Skeletal muscle cell (primary cell): Measurements from ENCODE around the gene GPRC5C.
A peak's percentile ranks its signal among the peaks of the same experiment; 100 is the strongest.

Source experiments
- DNase-seq: peaks from one replicate; pipeline ENCODE4 v3.0.0-alpha.2; 2010; ENCODE audit warnings: low read depth
- H3K4me3 ChIP-seq: 2 replicates; pipeline ENCODE4 v1.5.1; 2011; ENCODE audit warnings: low read depth, mild to moderate bottlenecking, control low read depth, low read length, moderate library complexity

GPRC5C gene

GRCh38 chr17:74430385-74430705 lies 1.5 kb upstream of the GPRC5C start:
- H3K4me3 ChIP-seq: no peak overlapping the region
- DNase-seq: no peak

DNA sequence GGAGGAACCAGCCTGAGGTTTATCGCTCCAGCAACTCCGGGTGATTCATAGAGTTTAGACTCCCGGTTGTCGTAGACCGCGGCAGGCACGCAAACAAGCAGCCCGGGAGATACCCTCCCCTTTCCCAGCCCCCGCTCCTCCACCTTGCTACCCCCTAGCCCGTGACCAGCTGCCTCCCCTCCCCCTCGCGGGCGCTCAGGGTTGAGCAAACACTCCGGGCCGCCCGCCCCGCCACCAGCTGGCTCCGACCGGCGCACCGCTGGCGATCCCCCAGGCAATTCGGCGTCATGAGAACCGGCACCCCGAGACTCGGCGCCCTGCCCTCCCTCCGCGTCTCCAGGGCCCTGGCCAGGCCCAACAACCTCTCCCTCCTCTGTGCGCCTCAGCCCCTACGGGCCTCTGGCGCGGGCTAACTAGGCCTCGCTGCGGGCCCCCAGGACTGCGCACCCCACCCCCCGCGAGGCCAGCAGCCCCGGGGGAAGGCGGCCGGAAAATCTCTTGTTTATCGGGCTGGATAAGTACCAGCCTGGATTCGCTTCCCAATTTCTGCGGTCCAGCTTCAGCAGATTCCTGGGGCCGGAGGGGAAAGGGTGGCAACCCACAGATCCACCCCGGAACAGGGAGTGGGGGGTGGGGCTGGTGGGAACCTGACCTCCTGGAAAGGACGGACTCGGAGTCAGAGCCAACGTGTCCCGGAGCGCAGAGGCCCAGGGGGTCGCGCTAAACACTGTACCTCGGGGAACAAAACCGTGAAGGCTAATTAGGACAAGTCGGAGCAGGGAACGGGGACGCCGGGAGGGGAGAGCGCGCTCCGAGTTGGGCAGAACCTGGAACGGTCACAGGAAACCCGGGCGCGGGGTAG lies 951 bp upstream of the GPRC5C start:
- peak overlapping the region; percentile 15 for H3K4me3 ChIP-seq
- no peak for DNase-seq

DNA sequence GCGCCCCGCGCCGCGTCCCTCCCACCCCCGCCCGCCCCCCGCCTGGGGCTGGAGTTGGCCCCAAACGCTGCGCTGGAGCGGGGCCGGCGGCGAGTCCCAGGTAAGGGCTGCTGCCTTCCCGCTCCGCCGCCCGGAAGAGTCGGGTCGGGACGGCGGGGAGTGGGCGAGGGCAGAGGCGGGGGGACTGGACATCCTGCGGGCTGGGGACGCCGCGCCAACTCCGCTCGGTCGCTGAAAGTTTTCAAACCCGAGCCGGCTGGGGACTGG lies 469 bp downstream of the GPRC5C start:
- no peak overlapping the region for H3K4me3 ChIP-seq
- no peak for DNase-seq

DNA sequence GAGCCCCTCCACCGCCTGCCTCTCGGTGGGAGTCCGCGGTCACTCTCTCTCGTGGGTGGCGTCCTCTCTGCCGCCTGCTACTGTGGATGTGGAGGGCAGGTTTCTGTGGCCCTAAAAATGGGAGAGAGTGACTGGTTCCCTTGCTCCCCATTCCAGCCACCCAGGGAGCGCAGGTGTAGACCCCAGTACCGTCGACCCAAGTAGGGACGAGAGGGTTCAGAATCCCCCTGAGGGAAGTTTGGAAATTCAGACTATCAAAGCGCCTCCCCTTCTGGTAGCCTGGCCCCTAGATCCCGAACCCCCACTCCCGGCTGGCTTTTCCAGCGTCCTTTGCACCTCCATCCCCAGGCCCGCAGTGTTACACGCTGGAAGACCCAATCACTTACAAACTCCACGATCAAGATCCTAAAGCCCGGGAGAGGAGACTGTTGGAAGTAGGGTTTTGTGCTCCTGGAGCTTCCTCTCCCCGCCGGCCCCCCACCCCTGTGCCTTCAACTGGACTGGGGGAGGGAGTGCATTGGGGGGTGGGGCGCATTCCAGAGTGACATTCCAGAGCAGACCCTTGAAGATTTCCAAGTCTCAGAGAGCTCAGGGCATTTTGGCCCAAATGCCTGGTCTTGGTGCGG lies 991 bp downstream of the GPRC5C start:
- no peak for DNase-seq
- H3K4me3 ChIP-seq: no peak overlapping the region

DNA sequence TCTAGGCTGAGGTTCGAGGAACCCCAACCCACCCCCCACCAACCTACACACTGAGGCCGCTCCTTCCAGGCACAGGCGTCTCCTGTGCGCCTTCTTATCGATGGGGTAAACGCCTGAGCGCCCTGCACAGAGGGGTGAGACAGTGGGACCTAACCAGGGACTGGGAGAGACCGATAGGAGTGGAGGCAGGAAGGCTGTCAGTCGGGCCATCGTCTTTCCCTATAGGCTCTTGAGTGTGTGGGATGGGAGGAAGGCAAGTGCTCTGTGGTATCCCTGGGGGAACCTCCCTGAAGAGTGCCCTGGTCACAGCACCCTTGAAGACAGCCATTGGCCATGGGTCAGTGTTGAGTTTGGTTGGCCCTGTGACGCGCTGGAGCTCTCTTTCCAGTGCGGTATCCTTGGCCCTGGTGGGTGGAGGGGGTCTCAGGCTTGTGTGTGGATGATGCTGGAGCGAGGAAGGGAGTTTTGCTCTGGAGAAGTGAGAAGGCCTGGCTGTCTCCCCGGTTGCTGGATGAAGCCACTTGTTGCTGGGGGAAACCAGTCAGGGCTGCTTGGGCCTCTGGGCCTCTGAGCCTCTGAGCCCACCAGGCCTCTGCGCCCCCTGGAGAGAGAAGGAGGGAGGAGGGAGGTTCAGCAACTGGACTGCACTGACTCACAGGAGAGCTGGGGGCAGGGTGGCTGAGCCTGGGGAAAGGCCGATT lies 1.7 kb downstream of the GPRC5C start:
- no peak for DNase-seq
- no peak overlapping the region for H3K4me3 ChIP-seq

- H3K4me3 ChIP-seq: no peak overlapping the region
- DNase-seq: no peak
These were observed 4.0 kb downstream of the GPRC5C start for GRCh38 chr17:74435775-74436359.

- DNase-seq: no peak
- no peak overlapping the region for H3K4me3 ChIP-seq
These were observed 5.8 kb downstream of the GPRC5C start for GRCh38 chr17:74437702-74438101.

- no peak for DNase-seq
- no peak overlapping the region for H3K4me3 ChIP-seq
These were observed 8.0 kb downstream of the GPRC5C start for GRCh38 chr17:74439691-74440567.

DNA sequence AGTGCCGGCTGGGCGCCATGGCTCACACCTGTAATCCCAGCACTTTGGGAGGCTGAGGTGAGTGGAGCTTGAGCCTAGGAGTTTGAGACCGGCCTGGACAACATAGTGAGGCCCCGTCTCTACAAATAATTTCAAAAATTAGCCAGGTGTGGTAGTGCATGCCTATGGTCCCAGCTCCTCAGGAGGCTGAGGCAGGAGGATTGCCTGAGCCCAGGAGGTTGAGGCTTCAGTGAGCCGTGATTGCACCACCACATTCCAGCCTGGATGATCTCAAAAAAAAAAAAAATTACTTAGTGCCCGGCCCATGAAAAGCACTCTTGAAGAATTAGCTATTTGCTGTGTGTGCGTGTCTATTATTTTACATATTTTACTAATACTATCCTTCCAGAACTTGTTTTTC lies 9.6 kb downstream of the GPRC5C start:
- no peak for DNase-seq
- H3K4me3 ChIP-seq: no peak overlapping the region

DNA sequence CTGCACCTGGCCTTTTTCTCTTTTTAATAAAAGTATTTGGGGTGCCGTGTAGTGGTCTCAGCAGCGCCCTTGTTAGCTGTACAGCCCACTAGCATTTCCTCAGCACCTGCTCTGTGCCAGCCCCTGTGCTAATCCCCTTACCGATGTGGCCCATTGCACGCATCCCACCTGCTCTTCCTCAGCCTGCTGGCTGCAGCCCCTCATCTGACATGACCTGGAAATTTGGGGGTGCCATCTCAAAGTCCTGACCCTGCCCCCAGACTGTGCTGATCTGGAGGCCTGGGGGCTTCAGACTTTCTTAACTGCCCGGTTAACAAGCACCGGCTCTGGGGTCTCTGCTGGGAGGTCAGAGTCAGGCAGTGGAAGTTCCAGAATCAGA lies 10.4 kb downstream of the GPRC5C start:
- no peak for DNase-seq
- H3K4me3 ChIP-seq: no peak overlapping the region

DNA sequence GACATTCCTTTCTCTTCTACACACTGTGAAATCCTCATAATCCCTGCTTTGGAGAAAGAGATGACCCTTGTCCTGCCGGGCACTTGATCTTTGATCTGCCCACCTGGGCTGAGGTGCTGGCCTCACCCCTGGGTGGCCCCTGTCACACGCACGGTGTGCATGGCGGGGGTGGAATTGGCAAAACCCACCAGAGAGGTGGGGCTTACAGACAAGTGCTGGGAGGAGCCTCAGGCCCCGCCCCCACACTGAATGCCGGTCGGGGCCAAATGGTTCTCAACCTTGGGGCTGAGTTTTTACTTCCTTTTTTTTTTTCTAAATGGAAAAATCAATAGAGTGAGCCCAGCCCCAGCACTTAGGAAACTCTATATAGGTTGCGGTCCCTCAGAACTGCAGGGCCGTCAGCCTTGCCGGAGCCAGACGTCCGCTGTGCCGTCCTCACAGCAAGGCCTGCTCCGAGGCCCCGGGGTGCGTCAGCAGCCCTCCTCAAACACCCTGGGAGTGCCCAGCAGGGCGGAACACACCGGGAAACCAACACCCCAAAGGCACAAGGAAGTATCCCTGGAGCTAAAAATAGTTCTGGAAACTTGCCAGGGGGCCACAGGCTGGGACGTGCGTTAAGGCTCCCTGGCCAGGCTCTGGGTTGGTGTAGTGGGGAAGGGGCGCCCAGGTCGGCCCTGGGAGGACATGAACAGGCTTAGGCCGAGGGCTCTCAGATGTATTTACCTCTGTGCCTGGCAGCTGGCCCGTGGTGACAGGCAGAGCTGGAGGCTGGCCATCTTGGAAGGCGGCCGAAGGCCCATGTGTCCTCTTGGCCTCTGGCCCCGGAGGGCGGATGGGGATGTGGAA lies 11.0 kb downstream of the GPRC5C start:
- H3K4me3 ChIP-seq: no peak overlapping the region
- DNase-seq: no peak

GRCh38 chr17:74443516-74444296 lies 11.8 kb downstream of the GPRC5C start:
- no peak for DNase-seq
- H3K4me3 ChIP-seq: no peak overlapping the region

DNA sequence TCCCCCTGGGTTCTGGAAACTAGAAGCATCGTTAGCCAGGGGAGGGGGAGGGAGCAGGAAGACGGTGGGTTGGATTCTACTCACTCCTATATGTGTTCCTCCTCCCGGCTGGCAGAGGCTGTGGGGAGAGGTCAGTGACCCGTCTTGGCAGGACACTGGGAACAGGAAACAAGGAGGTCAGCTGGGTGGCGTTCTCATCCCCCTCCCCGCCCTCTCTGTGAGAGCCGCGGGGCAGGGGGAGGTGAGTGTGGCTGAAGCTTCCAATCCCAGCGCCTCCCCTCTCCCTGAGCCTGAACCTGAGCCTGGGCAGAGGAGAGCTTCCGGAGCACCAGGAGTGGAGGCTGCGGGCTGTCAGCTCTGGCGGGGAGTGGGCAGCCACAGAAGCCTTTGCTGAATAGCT lies 12.5 kb downstream of the GPRC5C start:
- H3K4me3 ChIP-seq: no peak overlapping the region
- no peak for DNase-seq

DNA sequence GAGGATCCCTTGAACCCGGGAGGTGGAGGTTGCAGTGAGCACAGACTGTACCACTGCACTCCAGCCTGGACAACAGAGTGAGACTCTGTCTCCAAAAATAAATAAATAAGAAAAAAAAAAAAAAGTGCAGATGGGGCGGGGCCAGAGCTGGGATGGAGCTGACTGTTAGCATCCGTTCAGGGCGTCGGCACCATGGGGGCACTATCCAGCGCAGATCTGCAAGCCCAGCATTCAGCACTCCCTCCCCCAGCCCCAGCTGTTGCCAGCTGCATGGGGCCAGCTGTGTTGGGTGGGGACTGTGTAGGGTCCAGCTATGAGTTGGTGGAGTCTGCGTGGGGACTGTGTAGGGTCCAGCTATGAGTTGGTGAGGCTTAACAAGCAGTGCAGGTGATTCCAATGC lies 13.3 kb downstream of the GPRC5C start:
- no peak for DNase-seq
- H3K4me3 ChIP-seq: no peak overlapping the region

DNA sequence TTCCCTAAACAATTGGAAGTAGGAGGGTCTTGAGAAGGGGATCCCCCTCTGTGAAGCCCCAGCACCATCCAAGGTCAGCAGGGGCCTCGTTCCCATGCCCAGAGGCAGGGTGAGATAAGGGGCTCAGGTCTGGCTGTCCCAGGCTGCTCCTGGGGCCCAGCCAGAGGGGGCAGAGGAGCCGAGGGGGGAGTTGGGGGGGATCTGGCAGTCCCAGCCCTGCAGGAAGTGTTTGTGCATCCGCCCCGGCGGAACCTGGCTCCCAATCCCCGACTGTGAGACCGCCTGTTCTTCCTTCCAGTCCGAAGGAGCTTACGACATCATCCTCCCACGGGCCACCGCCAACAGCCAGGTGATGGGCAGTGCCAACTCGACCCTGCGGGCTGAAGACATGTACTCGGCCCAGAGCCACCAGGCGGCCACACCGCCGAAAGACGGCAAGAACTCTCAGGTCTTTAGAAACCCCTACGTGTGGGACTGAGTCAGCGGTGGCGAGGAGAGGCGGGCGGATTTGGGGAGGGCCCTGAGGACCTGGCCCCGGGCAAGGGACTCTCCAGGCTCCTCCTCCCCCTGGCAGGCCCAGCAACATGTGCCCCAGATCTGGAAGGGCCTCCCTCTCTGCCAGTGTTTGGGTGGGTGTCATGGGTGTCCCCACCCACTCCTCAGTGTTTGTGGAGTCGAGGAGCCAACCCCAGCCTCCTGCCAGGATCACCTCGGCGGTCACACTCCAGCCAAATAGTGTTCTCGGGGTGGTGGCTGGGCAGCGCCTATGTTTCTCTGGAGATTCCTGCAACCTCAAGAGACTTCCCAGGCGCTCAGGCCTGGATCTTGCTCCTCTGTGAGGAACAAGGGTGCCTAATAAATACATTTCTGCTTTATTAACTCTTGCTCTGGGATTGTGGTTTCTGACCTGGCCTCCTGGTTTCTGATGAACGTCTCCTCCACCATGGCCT lies 14.9 kb downstream of the GPRC5C start:
- no peak for DNase-seq
- H3K4me3 ChIP-seq: no peak overlapping the region

GRCh38 chr17:74447628-74448159 lies 15.8 kb downstream of the GPRC5C start:
- DNase-seq: no peak
- H3K4me3 ChIP-seq: no peak overlapping the region

GRCh38 chr17:74448756-74449155 lies 16.9 kb downstream of the GPRC5C start:
- no peak overlapping the region for H3K4me3 ChIP-seq
- DNase-seq: no peak
